ENCODE measurements around the gene AUTS2. TPM values are rescaled to one million over a fixed set of nuclear protein-coding genes. Genes with fewer than 3 reads are reported as not detected.

The AUTS2 gene
- total and polyA plus RNA-seq, 10 of the 15 experiments (the other 5 are each of a cell fraction or from before 2014, with no cell fraction given): 6.4 to 55.6 (median 21.6) TPM

DNA sequence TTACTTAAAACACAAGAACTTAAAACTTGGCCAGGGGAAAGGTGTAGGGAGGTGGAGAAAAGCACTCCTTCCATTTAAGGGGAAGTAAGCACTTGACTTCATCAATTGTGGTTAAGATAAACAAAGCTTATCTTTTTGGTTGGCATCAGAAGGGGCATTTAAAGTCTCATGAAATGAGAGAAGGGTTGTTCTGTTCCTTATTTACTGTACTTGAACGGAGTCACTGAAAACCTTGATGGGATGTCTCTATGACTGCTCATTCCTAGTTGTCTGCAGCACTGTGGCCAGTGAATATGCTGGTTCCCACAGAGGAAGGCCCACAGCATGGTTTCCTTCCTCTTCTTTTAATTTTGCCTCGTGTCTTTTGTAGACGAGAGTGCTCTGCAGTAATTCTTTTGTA lies 229.3 kb downstream of the AUTS2 start (continued):
- no peak for TF ChIP-seq REST (IDR thresholded peaks at IDR 0.05; ENCODE audit: low read depth, low read length)
- no peak for TF ChIP-seq SMAD5 (IDR thresholded peaks at IDR 0.05; ENCODE audit: low read depth)
- no peak for TF ChIP-seq SUPT20H (IDR thresholded peaks at IDR 0.05; ENCODE audit: borderline replicate concordance, control insufficient read depth, low read depth, low read length)
- TF ChIP-seq EP300 (IDR thresholded peaks at IDR 0.05; ENCODE audit: borderline replicate concordance in 1 of 2, control insufficient read depth in 1 of 2, low read depth in 2 of 2, low read length in 2 of 2): no peak
- 0 out of 2 replicates have a peak, but pooled peaks have one; percentile 14 for TF ChIP-seq NFIC (IDR thresholded peaks at IDR 0.05; ENCODE audit: low read depth, low read length)
- TF ChIP-seq NFXL1 (IDR thresholded peaks at IDR 0.05; ENCODE audit: borderline replicate concordance): no peak
- peak in 1 of 2 experiments; percentile 34; a peak in 1 of 4 replicates for TF ChIP-seq IKZF2 (IDR thresholded peaks at IDR 0.05)
- TF ChIP-seq HCFC1 (IDR thresholded peaks at IDR 0.05; ENCODE audit: low read length): no peak
- TF ChIP-seq RUNX3 (IDR thresholded peaks at IDR 0.05; ENCODE audit: low read length): peak; percentile 71
- peak; percentile 17; the same call in 1 of the 2 replicates for TF ChIP-seq MTA2 (IDR thresholded peaks at IDR 0.05; ENCODE audit: low read depth)
- no peak for TF ChIP-seq SP1 (IDR thresholded peaks at IDR 0.05; ENCODE audit: low read depth, low read length)
- TF ChIP-seq, protein P1, sequence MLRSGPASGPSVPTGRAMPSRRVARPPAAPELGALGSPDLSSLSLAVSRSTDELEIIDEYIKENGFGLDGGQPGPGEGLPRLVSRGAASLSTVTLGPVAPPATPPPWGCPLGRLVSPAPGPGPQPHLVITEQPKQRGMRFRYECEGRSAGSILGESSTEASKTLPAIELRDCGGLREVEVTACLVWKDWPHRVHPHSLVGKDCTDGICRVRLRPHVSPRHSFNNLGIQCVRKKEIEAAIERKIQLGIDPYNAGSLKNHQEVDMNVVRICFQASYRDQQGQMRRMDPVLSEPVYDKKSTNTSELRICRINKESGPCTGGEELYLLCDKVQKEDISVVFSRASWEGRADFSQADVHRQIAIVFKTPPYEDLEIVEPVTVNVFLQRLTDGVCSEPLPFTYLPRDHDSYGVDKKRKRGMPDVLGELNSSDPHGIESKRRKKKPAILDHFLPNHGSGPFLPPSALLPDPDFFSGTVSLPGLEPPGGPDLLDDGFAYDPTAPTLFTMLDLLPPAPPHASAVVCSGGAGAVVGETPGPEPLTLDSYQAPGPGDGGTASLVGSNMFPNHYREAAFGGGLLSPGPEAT (IDR thresholded peaks at IDR 0.05; ENCODE audit: low read depth): 0 out of 2 replicates have a peak, but pooled peaks have one; percentile 17
- no peak for TF ChIP-seq E4F1 (IDR thresholded peaks at IDR 0.05; ENCODE audit: borderline replicate concordance, partially characterized antibody)
- 0 out of 2 replicates have a peak, but pooled peaks have one; percentile 28 for TF ChIP-seq EED (IDR thresholded peaks at IDR 0.05; ENCODE audit: low read depth)
- no peak for TF ChIP-seq MXI1 (IDR thresholded peaks at IDR 0.05; ENCODE audit: low read depth, low read length)
- TF ChIP-seq ZNF622 (IDR thresholded peaks at IDR 0.05): no peak
- TF ChIP-seq SPI1 (IDR thresholded peaks at IDR 0.05; ENCODE audit: borderline replicate concordance, insufficient read depth, low read depth, low read length): peak; percentile 32; the same call in 1 of the 2 replicates
- TF ChIP-seq, protein P2, sequence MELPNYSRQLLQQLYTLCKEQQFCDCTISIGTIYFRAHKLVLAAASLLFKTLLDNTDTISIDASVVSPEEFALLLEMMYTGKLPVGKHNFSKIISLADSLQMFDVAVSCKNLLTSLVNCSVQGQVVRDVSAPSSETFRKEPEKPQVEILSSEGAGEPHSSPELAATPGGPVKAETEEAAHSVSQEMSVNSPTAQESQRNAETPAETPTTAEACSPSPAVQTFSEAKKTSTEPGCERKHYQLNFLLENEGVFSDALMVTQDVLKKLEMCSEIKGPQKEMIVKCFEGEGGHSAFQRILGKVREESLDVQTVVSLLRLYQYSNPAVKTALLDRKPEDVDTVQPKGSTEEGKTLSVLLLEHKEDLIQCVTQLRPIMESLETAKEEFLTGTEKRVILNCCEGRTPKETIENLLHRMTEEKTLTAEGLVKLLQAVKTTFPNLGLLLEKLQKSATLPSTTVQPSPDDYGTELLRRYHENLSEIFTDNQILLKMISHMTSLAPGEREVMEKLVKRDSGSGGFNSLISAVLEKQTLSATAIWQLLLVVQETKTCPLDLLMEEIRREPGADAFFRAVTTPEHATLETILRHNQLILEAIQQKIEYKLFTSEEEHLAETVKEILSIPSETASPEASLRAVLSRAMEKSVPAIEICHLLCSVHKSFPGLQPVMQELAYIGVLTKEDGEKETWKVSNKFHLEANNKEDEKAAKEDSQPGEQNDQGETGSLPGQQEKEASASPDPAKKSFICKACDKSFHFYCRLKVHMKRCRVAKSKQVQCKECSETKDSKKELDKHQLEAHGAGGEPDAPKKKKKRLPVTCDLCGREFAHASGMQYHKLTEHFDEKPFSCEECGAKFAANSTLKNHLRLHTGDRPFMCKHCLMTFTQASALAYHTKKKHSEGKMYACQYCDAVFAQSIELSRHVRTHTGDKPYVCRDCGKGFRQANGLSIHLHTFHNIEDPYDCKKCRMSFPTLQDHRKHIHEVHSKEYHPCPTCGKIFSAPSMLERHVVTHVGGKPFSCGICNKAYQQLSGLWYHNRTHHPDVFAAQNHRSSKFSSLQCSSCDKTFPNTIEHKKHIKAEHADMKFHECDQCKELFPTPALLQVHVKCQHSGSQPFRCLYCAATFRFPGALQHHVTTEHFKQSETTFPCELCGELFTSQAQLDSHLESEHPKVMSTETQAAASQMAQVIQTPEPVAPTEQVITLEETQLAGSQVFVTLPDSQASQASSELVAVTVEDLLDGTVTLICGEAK (IDR thresholded peaks at IDR 0.05; ENCODE audit: borderline replicate concordance): no peak

All from GM12878 (cell line).